Subcutaneous adipose tissue (tissue), 4 donors: ENCODE measurements around the gene UGT1A3. TPM values are rescaled to one million over a fixed set of nuclear protein-coding genes. Genes with fewer than 3 reads are reported as not detected.

Source experiments
- CTCF ChIP-seq: fragments of 450-650 bp; IDR thresholded peaks from one replicate; pipeline ENCODE4 v1.5.1; 2016; ENCODE audit warnings: low read depth, mild to moderate bottlenecking, control low read depth, antibody characterized with exemption, moderate library complexity
- total RNA-seq, 4 donors: library from RNA; depleted of rRNA; stranded (reverse); fragments of >200 nt; gene quantifications; one replicate each; pipeline ENCODE4 v1.1.0, GENCODE V29; 2016

Gene UGT1A3
- total RNA-seq, 4 donors from 2014 or later: not detected

- TF ChIP-seq CTCF: no peak
Observed at GRCh38 chr2:233813236-233814055, 84.6 kb downstream of the UGT1A3 start.

- no peak for TF ChIP-seq CTCF
Observed at GRCh38 chr2:233814056-233814835, 85.4 kb downstream of the UGT1A3 start.

GRCh38 chr2:233815861-233816260 is 87.0 kb downstream of the UGT1A3 start:
- no peak for TF ChIP-seq CTCF

GRCh38 chr2:233816334-233816733 is 87.5 kb downstream of the UGT1A3 start:
- TF ChIP-seq CTCF: no peak

- no peak for TF ChIP-seq CTCF
Observed at GRCh38 chr2:233816771-233817170, 87.9 kb downstream of the UGT1A3 start.

GRCh38 chr2:233817361-233817911 is 88.6 kb downstream of the UGT1A3 start:
- TF ChIP-seq CTCF: no peak
